Calu3 (cell line): Measurements from ENCODE around the gene LRRC25. TPM values are rescaled to one million over a fixed set of nuclear protein-coding genes. Genes with fewer than 3 reads are reported as not detected.
"Not testable (repeated sequence)": the region's sequence is repeated elsewhere in the genome, so short reads cannot be mapped to it uniquely, and the experiment has no call there.

Experiments
- BruUV-seq: library from RNA; stranded (reverse); fragments of 400-500 nt; replicated peaks from 2 replicates; lab custom pipeline; 2021; lab: Mats Ljungman, UMichigan
- CTCF ChIA-PET: fragments of 300-600 bp; sonication (Branson Sonifier 250); formaldehyde crosslinking; loops from one replicate; lab custom pipeline; 2022; ENCODE audit warnings: antibody characterized with exemption; lab: Charles Lee
- DNase-seq: peaks from one replicate; pipeline ENCODE4 v3.0.0; 2022
- H3K27ac Mint-ChIP-seq: one replicate; pipeline ENCODE4 v1.8.0; 2022; ENCODE audit warnings: mixed read lengths; ENCODE audit not compliant: unreplicated experiment
- H3K27me3 Mint-ChIP-seq: one replicate; pipeline ENCODE4 v1.8.0; 2022; ENCODE audit warnings: mixed read lengths; ENCODE audit not compliant: unreplicated experiment
- H3K36me3 Mint-ChIP-seq: one replicate; pipeline ENCODE4 v1.8.0; 2022; ENCODE audit warnings: mild to moderate bottlenecking, moderate library complexity, mixed read lengths; ENCODE audit not compliant: insufficient read depth, unreplicated experiment
- H3K4me1 Mint-ChIP-seq: one replicate; pipeline ENCODE4 v1.8.0; 2022; ENCODE audit warnings: mild to moderate bottlenecking, low read depth, mixed read lengths; ENCODE audit not compliant: unreplicated experiment
- H3K4me3 Mint-ChIP-seq: one replicate; pipeline ENCODE4 v1.8.0; 2022; ENCODE audit warnings: mild to moderate bottlenecking, low read depth, moderate library complexity, mixed read lengths; ENCODE audit not compliant: unreplicated experiment
- H3K9me3 Mint-ChIP-seq: one replicate; pipeline ENCODE4 v1.8.0; 2022; ENCODE audit warnings: low read depth, mixed read lengths; ENCODE audit not compliant: unreplicated experiment
- intact Hi-C: fragments of 100-400 bp; cut with micrococcal nuclease; formaldehyde crosslinking; loops from one replicate; pipeline ENCODE4 v1.10.0; 2022; ENCODE audit not compliant: unreplicated experiment
- total RNA-seq: library from RNA; stranded (reverse); gene quantifications from 2 replicates; pipeline ENCODE4 v1.2.3, GENCODE V29; 2022
- TF ChIP-seq, protein P1 (sequence below): fragments of 200-600 bp; IDR thresholded peaks from one replicate; pipeline ENCODE4 v1.8.0; 2022; ENCODE audit warnings: antibody characterized with exemption; ENCODE audit not compliant: unreplicated experiment

LRRC25 gene
- total RNA-seq, 1 experiment from 2014 or later, result not detected

DNA sequence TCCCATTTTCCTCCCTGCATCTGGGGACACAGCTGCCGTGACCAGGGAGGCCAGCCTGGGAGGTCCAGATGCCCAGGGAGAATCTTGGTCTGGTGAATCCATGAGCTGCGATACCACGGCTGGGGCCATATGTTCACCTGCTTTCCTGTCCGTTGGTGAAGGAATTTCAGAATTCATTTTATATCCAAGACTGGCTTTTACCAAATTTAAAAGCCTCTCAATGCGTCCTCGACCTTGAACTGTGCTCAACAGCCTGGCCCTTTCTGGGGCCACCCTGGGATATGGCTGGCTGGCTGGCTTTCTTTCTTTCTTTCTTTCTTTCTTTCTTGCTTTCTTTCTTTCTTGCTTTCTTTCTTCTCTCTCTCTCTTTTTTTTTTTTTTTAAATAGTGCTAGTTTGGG lies 33.6 kb downstream of the LRRC25 start:
- H3K9me3 Mint-ChIP-seq, result no peaks in the 10 kb centered on the region
- peaks cover 17% of the 10 kb centered on the region for H3K4me1 Mint-ChIP-seq
- TF ChIP-seq, protein P1, sequence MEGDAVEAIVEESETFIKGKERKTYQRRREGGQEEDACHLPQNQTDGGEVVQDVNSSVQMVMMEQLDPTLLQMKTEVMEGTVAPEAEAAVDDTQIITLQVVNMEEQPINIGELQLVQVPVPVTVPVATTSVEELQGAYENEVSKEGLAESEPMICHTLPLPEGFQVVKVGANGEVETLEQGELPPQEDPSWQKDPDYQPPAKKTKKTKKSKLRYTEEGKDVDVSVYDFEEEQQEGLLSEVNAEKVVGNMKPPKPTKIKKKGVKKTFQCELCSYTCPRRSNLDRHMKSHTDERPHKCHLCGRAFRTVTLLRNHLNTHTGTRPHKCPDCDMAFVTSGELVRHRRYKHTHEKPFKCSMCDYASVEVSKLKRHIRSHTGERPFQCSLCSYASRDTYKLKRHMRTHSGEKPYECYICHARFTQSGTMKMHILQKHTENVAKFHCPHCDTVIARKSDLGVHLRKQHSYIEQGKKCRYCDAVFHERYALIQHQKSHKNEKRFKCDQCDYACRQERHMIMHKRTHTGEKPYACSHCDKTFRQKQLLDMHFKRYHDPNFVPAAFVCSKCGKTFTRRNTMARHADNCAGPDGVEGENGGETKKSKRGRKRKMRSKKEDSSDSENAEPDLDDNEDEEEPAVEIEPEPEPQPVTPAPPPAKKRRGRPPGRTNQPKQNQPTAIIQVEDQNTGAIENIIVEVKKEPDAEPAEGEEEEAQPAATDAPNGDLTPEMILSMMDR, result no peak
- no peak overlapping the region for H3K27ac Mint-ChIP-seq
- CTCF ChIA-PET, result interaction anchor here (0.9 kb wide), 2 partner anchors 12 to 84 kb away, joined by 3 to 5 read pairs; no protein-coding TSS in a partner anchor
- DNase-seq, result no peak
- no TSS peak for BruUV-seq
- intact Hi-C loops, result no loop called here
- H3K27me3 Mint-ChIP-seq, result no peaks in the 10 kb centered on the region
- no peak overlapping the region for H3K4me3 Mint-ChIP-seq
- peaks cover 53% of the 10 kb centered on the region for H3K36me3 Mint-ChIP-seq

DNA sequence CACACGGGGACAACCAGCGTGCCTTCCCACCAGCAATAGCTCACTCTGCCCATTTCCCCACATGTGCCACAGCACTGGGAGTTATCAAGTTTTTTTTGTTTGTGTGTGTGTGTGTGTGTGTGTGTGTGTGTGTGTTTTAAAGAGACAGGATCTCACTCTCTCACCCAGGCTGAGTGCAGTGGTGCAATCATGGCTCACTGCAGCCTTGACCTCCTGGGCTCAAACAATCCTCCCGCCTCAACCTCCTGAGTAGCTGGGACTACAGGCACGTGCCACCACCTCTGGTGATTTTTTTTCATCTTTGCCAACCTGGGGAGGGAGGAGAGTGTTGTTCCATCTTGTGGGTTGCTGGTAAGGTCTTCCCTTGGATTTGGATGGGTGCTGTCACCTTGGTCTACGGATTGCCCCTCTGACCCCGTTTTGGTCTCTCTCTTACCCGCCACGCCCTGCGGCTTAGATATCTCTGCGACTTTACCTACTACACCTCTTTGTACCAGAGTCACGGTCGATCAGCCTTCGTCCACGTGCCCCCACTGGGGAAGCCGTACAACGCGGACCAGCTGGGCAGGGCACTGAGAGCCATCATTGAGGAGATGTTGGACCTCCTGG lies 34.4 kb downstream of the LRRC25 start:
- TF ChIP-seq, protein P1, result no peak
- BruUV-seq, result no TSS peak
- H3K9me3 Mint-ChIP-seq, result no peaks in the 10 kb centered on the region
- CTCF ChIA-PET, result no interaction called here
- no peak for DNase-seq
- H3K4me1 Mint-ChIP-seq, result peaks cover 17% of the 10 kb centered on the region
- no peak overlapping the region for H3K27ac Mint-ChIP-seq
- H3K36me3 Mint-ChIP-seq, result peaks cover 60% of the 10 kb centered on the region
- no peak overlapping the region for H3K4me3 Mint-ChIP-seq
- intact Hi-C loops, result no loop called here
- no peaks in the 10 kb centered on the region for H3K27me3 Mint-ChIP-seq

DNA sequence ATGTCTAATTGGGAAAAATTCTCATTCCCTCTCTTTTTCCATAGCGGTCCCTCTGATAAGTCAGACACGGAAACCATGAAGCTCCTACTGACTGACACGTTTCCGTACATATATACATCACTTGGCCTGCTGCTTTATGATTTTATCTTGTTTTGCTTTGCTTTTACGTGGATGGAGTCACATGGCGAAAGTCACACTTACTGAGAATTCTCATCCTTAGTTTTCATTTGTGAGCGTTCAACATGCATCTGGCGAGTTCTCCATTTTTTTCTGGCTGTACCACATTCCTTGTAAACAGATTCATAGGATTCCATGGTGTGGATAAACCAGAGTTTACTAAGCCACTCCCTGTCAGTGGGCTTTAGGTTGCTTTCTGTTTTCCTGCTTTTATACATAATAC lies 35.8 kb downstream of the LRRC25 start:
- Mint-ChIP-seq H3K4me1 (peaks cover 24% of the 10 kb centered on the region), H3K27ac (no peak overlapping the region), H3K27me3 (no peaks in the 10 kb centered on the region), H3K36me3 (peaks cover 65% of the 10 kb centered on the region), H3K9me3 (no peaks in the 10 kb centered on the region), H3K4me3 (no peak overlapping the region)
- CTCF ChIA-PET, result no interaction called here
- no peak for DNase-seq
- intact Hi-C loops, result no loop called here
- BruUV-seq, result no TSS peak
- TF ChIP-seq, protein P1, result no peak

DNA sequence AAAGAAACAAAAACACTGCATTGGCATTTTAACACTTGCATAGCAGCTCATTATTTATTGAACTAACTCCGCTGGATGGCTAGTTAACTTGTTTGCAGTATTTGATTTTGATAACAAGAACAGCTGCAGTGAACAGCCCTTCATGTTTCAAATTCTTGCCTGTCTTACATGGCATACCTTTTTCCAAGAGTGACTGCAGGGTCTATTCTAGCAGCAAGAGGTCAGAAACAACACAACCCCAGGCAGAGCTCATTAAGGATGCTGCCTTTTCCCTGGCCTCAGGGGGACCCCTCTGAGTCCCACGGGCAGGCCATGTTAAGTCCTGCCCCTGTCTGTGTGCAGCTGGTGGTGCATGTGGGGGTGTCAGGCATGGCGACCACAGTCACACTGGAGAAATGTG lies 40.4 kb downstream of the LRRC25 start:
- Mint-ChIP-seq H3K36me3 (peaks cover 35% of the 10 kb centered on the region), H3K9me3 (no peaks in the 10 kb centered on the region), H3K27ac (no peak overlapping the region), H3K4me3 (no peak overlapping the region), H3K27me3 (no peaks in the 10 kb centered on the region), H3K4me1 (peaks cover 7% of the 10 kb centered on the region)
- no peak for DNase-seq
- CTCF ChIA-PET, result no interaction called here
- TF ChIP-seq, protein P1, result no peak
- BruUV-seq, result no TSS peak
- intact Hi-C loops, result no loop called here

DNA sequence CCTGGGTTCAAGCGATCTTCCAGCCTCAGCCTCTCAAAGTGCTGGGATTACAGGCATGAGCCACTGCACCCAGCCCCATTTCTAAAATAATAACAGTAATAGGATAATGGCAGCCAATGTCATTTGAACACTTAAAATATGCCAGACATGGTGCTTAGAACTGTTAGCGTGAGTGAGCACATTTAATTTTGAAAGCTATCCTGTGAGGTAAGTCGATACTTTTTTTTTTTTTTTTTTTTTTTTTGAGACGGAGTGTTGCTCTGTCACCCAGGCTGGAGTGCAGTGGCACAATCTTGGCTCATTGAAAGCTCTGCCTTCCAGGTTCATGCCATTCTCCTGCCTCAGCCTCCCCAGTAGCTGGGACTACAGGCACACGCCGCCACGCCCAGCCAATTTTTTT lies 42.7 kb downstream of the LRRC25 start:
- H3K4me3 Mint-ChIP-seq, H3K27ac Mint-ChIP-seq, intact Hi-C loops: not testable (repeated sequence)

More for the DNA sequence above, 42.7 kb downstream of the LRRC25 start:
- CTCF ChIA-PET, H3K9me3 Mint-ChIP-seq, H3K27me3 Mint-ChIP-seq, H3K4me1 Mint-ChIP-seq, BruUV-seq, DNase-seq: not testable (repeated sequence)
- peaks cover 23% of the 10 kb centered on the region for H3K36me3 Mint-ChIP-seq
